Activated naive CD8-positive, alpha-beta T cell treated with anti-CD3 and anti-CD28 coated beads, Interleukin-2, amount 50 U/mL, for 16 hours (primary cell): Measurements from ENCODE around the gene TOMM22.
"Not testable (repeated sequence)": the region's sequence is repeated elsewhere in the genome, so short reads cannot be mapped to it uniquely, and the experiment has no call there.

Experiments
- DNase-seq: peaks from one replicate; pipeline ENCODE4 v3.0.0-alpha.2; 2020; ENCODE audit warnings: low read depth, low spot score

TOMM22 gene

DNA sequence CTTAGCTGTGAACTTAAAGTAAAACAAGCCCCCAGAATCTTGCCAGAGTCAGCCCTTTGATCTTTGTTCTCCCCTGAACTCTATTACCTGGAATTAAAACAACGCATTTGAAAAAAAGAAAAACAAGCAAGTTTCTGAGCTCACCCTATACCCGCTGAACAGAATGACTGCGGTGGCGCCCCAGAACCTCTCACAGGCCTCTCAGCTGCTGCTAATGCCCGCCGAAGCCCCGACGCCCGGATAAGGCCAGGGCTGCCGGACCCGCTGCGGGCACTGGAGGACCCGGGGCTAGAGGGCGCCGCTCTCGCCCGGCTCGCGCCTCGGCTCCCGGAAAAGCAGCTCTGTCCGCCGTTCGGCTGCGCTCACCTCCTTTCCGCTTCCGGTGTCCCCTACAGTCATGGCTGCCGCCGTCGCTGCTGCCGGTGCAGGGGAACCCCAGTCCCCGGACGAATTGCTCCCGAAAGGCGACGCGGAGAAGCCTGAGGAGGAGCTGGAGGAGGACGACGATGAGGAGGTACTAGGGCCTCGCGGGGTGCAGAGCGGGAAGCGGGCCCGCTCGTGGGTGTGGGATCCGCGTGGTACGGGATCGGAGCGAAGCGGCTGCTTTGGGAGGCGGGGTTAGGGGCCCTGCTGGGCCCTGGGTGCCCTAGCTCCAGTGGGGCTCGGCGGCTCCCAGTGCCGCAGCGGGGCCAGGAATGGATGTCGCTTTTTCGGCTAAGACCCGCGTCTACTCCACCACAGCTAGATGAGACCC is at the start of gene TOMM22:
TOMM22 (plus strand) TSS at position 376 of the 754 bp plus-strand sequence; CDS start at position 398, 22 bp downstream.
- DNase-seq, result peak; percentile 72

DNA sequence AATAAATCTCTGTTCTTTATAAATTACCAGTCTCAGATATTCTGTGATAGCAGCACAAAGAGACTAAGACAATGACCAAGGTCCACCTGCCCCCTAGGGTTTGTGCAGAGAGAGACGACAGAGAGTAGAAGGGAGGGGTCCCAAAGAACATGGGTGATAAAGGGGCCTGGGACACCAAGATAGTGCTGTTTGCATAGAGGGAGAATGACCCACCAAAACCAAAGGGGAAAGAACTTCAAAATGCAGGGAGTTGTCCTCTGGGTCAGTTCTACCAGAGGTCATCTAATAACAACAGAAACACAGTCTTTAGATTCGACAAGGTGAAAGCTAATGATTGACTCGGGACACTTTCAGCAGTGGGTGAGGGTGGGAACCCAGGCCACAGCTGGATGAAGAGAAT is 49.2 kb upstream of the TOMM22 start:
- DNase-seq, result no peak

GRCh38 chr22:38638216-38638615 is 43.5 kb upstream of the TOMM22 start:
- DNase-seq, result no peak

DNA sequence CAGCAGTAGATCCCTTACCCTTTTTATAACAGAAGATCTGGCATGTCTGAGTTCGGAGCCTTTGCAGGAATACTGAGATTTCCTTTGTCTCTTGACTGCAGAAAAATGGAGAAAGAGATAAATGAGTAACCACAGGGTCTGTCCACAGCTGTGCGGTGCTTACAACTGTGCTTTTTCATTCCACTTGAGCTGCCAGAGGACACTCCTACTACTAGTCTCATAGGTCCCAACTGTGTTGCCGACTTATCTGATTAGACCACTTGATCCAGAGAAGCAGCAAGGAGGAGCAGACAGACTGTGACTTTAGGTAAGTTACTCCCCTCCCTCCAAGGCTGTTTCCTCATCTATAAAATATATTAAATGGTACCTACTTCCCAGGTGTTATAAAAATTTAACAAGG is 43.0 kb upstream of the TOMM22 start:
- no peak for DNase-seq

- no peak for DNase-seq
These were observed 40.2 kb upstream of the TOMM22 start for GRCh38 chr22:38641476-38642040.

- not testable (repeated sequence) for DNase-seq
These were observed 37.5 kb upstream of the TOMM22 start for GRCh38 chr22:38644245-38644644.

GRCh38 chr22:38645430-38645829 is 36.3 kb upstream of the TOMM22 start:
- DNase-seq, result no peak

- DNase-seq, result no peak
These were observed 31.8 kb upstream of the TOMM22 start for GRCh38 chr22:38649841-38650522.

DNA sequence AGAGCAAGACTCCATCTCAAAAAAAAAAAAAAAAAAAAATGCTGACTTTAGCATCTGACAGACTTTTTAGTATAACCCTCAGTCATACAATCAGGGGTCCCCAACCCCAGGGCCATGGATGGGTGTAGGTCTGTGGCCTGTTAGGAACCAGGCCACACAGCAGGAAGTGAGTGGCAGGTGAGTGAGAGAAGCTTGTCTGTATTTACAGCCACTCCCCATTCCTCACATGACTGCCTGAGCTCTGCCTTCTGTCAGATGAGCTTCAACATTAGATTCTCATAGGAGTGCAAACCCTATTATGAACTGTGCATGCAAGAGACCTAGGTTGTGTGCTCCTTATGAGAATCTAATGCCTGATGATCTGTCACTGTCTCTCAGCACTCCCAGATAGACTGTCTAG is 28.9 kb upstream of the TOMM22 start:
- no peak for DNase-seq

- no peak for DNase-seq
These were observed 28.0 kb upstream of the TOMM22 start for GRCh38 chr22:38653741-38654140.

DNA sequence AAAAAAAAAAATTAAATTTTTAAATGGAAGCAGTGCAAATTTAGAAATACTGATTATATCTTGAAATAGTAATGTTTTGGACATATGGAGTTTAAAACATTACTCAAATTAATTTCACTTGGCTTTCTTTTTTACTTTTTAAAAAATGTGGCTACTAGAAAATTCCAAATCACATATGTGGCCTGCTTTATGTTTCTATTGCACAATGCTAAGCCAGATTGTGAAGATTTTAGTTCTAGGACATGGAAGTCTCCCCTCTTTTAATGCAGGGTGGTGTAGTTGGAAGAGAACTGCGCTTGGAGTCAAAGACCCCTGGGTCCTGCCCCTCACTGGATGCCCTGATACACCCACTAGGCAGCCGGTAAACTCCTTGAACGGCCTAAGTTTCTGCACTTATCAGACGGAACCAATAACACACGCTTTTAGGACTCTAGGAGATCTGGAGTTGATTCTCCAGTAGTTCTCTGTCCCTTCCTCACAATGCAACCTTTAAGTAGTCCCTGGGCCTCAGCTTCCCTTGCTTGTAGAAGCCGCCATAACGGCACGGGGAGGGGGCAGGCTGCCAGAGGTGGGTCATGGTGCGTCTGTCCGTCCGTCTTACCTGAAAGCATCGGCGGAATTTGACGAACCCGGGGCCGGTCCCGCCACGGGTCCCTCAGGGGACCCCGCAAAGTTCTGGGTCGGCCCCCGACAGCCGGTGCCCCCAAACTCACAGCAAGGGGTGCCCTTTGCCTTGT is 26.1 kb upstream of the TOMM22 start:
- DNase-seq, result no peak

GRCh38 chr22:38656256-38657044 is 25.3 kb upstream of the TOMM22 start, which contains the start of the genes CBY1 and FAM227A:
TSS of gene CBY1 (plus strand) at chr22:38656638. CDS start at chr22:38668055, 11,417 bp downstream.
TSS of gene FAM227A (minus strand) at chr22:38656392. CDS start at chr22:38650168, 6,224 bp downstream.
- DNase-seq, result peak; percentile 63

DNA sequence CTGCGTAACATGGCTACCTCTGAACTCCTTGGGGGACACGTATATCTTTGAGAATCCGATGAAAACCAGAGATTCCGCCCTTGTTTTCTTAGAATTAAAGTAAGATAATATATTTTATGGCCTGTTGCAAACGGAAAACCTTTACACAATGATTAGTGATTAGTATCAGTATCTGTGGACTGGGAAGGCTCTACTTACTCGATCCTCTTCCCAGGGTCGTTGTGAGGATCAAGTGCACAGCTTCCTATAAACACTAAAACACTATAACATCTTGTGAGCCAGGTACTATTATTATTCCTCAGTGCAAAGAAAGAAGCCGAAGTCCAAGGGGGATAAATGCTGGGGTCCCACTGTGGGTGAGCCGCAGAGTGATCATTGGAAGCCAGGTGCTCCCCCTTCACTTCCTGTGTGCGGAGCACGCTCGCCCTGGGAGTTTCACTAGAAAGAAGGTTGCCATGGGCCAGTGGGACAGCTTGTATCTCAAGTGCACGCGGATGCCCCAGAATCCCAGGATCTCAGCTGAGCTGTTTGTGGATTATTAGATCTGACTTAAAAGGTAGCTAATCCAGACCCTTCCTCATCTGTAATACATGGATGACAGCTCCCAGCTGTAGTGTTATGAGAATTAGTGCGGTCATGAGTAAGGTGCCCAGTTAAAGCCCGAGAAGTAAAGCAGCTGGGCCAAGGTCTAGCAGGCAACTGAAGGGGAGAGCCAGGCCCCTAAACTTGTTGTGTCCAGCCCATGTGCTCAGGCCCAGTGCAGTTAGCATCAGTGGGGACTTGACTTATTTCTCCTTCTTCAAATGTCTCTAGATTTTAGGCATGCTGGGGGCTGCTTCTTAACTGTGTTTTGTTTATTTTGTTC is 24.5 kb upstream of the TOMM22 start:
- no peak for DNase-seq

DNA sequence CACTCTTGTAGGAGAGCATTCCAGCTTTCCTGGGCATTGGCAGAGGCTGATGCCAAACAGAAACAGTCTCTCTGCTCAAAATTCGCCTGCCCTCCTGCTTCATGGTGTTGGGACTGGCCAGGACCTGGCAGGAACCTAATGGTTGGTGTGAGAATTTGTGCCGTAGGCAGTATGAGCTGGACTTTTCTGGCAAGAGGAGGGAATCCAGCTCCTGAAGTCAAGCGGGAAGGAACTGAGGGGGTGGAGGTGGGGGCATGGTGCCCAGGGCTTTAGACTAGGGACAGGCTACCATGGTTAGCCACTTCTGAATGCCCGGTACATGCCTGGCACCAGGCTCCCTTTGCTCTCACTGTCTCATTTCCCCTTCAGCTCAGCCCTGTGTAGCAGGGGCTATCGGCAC is 6.9 kb upstream of the TOMM22 start:
- DNase-seq, result no peak

DNA sequence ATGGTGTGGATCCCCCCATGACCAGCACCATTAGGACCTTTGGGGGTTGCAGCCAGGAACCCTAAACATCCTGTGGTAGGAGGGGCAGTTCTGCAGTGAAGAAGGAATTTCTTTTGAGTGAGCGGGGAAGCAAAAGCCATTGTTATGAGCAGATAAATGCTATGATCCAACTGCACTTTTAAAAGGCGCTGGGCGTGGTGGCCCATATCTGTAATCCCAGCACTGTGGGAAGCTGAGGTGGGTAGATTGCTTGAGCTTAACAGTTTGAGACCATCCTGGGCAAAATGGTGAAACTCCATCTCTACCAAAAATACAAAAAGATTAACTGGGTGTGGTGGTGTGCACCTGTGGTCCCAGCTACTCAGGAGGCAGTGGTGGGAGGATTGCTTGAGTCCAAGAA is 5.9 kb upstream of the TOMM22 start:
- no peak for DNase-seq

GRCh38 chr22:38684895-38685294 is 3.1 kb downstream of the TOMM22 start:
- no peak for DNase-seq

- no peak for DNase-seq
These were observed 4.0 kb downstream of the TOMM22 start for GRCh38 chr22:38685761-38686160.

DNA sequence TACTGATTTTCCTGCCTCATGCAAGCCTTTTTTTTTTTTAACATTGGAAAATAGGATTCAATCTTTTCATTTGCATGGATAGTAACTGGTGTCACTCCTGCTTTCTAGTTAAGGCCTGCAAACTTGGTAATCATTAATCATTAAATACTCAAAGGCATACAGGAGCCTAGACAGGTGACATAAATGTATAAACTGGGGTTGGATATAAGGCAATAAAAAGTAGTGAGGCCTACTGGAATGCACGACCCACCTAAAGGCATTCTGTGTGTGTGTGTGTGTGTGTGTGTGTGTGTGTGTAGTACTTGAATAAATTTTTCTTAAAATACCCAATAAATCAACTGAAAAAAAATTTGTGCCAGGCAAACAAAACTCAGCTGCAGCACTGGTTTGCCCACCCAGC is 7.9 kb downstream of the TOMM22 start:
- no peak for DNase-seq

- no peak for DNase-seq
These were observed 12.3 kb downstream of the TOMM22 start for GRCh38 chr22:38694049-38694448.

GRCh38 chr22:38694940-38695339 is 13.2 kb downstream of the TOMM22 start:
- no peak for DNase-seq
